Astrocyte of the spinal cord (primary cell): Measurements from ENCODE around the gene FRMD7.

Experiments used
- DNase-seq: peaks from one replicate; pipeline ENCODE4 v3.0.0; 2011; ENCODE audit warnings: low read depth, low spot score
- H3K4me3 ChIP-seq: 2 replicates; pipeline ENCODE4 v1.5.1; 2011; ENCODE audit warnings: low read depth, mild to moderate bottlenecking, low read length, moderate library complexity
- in situ Hi-C: cut with HindIII; loops from 2 replicates; pipeline ENCODE4 v1.10.0; 2017; ENCODE audit warnings: low sequenced_read_pairs
- TF ChIP-seq, protein P1 (sequence below): IDR thresholded peaks from 2 replicates; pipeline ENCODE4 v1.5.1; 2012; ENCODE audit warnings: low read depth, mild to moderate bottlenecking, low read length, inconsistent platforms

The FRMD7 gene

DNA sequence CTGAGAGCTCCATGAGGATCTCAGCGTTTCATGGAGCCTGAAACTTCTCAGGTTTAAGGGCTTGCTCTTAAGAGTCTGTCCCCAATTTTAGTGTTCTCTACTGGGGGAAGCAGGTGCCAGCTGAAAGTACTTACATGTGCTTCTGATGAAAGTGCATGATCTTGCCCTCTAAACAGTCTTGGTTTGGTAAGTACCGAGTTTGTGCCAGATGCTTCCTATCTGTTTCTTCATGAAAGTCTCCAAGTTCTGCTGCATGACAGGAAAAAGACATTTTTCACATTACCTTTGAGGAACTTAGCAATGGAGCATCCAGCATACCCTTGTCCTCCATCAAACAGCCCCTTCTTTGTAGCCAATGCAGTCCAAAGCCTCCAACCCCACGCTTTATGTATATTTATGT, 42.0 kb downstream of the FRMD7 start:
- in situ Hi-C loops = no loop called here
- TF ChIP-seq, protein P1, sequence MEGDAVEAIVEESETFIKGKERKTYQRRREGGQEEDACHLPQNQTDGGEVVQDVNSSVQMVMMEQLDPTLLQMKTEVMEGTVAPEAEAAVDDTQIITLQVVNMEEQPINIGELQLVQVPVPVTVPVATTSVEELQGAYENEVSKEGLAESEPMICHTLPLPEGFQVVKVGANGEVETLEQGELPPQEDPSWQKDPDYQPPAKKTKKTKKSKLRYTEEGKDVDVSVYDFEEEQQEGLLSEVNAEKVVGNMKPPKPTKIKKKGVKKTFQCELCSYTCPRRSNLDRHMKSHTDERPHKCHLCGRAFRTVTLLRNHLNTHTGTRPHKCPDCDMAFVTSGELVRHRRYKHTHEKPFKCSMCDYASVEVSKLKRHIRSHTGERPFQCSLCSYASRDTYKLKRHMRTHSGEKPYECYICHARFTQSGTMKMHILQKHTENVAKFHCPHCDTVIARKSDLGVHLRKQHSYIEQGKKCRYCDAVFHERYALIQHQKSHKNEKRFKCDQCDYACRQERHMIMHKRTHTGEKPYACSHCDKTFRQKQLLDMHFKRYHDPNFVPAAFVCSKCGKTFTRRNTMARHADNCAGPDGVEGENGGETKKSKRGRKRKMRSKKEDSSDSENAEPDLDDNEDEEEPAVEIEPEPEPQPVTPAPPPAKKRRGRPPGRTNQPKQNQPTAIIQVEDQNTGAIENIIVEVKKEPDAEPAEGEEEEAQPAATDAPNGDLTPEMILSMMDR = no peak
- DNase-seq = no peak
- H3K4me3 ChIP-seq = no peak overlapping the region

DNA sequence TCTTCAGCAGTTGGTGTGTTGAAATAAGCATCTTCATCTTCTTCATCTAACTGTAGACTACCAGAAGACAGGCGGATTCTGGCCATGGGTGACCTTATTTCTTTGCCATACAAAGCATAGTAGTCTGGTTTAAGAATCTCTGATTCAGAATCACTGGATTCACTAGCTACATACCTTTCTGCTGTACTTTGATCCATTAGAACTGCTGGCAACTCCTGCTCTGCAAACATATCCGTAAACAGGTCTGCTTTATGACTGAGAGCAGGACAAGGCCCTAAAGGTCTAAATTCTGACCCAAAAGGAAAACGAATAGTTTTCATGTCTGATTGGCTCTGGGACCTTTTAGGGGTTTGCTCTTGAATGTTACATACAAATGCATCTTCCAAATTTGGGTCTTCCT, 49.9 kb downstream of the FRMD7 start:
- in situ Hi-C loops = no loop called here
- TF ChIP-seq, protein P1 = no peak
- no peak overlapping the region for H3K4me3 ChIP-seq
- DNase-seq = no peak

DNA sequence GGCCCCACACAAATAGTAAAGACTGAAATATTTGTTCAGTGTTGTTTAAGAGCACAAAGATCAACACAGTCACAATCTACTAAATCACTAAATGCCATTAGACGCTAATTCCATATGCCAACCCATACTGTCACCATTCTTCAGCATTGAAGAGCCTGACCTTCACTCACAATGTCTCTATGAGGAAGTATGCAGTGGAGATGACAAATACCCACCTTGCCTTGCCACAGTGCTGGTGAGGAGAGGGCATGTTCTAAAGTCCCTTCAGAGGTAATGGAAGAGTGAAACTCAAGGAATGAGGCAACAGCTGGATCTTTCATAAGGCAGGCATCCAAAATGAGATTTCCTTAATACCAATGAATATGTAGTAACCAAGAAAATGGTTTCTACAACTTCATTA, 50.4 kb downstream of the FRMD7 start:
- DNase-seq = no peak
- no peak overlapping the region for H3K4me3 ChIP-seq
- in situ Hi-C loops = no loop called here
- TF ChIP-seq, protein P1 = no peak

DNA sequence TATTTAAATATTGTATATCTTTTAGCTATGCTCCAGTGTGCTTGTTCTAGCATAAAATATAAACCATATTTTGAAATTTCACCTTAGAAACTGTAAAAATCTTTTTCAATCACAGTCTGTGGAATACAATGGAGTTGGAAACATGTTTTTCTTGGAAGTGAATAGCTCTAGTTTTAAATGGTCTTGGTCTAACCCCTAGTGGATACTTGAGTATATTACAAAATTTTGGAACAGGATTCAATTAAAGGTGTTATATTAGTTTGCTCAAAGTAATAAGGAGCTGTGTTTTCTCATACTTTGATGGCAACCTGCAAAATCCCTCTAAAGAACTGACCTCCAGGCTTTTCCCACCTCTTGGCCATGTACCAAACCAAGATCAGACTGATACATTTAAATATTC, 56.6 kb downstream of the FRMD7 start:
- peak; percentile 18 for DNase-seq
- no peak overlapping the region for H3K4me3 ChIP-seq
- TF ChIP-seq, protein P1 = peak; percentile 11
- in situ Hi-C loops = no loop called here

DNA sequence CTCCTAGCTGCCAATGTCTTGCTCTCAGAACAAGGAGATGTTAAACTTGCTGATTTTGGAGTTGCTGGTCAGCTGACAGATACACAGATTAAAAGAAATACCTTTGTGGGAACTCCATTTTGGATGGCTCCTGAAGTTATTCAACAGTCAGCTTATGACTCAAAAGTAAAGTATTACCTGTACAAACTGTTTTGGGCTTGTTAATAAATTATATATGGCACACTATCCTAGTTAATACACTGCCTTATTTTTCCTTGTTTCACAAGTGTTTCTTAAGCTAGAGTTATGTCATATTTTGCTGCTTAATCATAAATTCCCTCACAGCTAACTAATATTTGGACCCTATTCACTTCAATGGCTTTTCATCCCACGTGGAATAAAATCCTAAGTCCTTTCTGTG, 59.4 kb downstream of the FRMD7 start:
- in situ Hi-C loops = no loop called here
- H3K4me3 ChIP-seq = no peak overlapping the region
- TF ChIP-seq, protein P1 = no peak
- no peak for DNase-seq

DNA sequence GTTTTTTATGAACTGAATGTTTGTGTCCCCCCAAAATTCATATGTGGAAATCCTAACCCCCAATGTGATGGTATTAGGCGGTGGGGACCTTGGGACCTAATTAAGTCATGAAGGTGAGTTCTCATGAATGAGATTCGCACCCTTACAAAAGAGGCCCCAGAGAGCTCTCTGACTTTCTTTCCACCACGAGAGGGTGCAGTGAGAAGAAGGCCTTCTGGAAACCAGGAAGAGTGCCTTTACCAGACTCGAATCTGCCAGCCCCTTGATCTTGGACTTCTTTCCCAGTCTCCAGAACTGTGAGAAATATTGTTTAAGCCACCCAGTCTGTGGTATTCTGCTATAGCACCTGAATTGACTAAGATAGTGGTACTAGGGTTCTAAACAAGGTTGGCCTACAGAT, 64.0 kb downstream of the FRMD7 start:
- in situ Hi-C loops = no loop called here
- DNase-seq = no peak
- TF ChIP-seq, protein P1 = no peak
- H3K4me3 ChIP-seq = no peak overlapping the region

DNA sequence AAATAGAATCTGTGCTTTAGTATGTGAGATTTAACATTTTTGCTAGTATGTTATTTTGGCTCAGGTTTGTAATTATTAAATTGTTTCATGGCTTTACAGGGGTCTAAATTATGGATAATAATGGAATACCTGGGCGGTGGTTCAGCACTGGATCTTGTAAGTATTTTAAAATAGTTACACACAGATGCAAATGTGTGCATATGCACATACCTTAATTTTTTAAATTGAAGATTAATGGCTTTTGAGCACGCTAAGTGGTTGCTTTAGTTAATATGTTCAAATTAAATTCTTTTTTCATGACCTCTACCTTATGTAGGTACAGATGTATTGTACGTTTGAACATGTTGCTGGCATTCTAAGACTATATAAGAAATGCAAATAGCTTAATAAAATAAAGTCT, 64.5 kb downstream of the FRMD7 start:
- in situ Hi-C loops = no loop called here
- TF ChIP-seq, protein P1 = no peak
- DNase-seq = no peak
- H3K4me3 ChIP-seq = no peak overlapping the region
